SK-N-MC (cell line): ENCODE data around the gene IFFO2.

Experiments used
- DNase-seq: peaks from one replicate; pipeline ENCODE4 v3.0.0-alpha.2; 2011; ENCODE audit warnings: low read depth, low spot score
- H3K27ac ChIP-seq: fragments of 200-600 bp; sonication (generic); 2 replicates; pipeline ENCODE4 v1.5.1; 2016; ENCODE audit warnings: mixed run types
- H3K36me3 ChIP-seq: fragments of 200-600 bp; sonication (generic); 2 replicates; pipeline ENCODE4 v1.6.1; 2017; ENCODE audit warnings: antibody characterized with exemption, low read length, mixed read lengths; ENCODE audit not compliant: insufficient read depth
- H3K4me3 ChIP-seq: fragments of 200-600 bp; sonication (generic); 2 replicates; pipeline ENCODE4 v1.5.1; 2016
- H3K9ac ChIP-seq: fragments of 200-600 bp; sonication (generic); 2 replicates; pipeline ENCODE4 v1.8.0; 2017; ENCODE audit warnings: mixed run types, mixed read lengths; ENCODE audit not compliant: insufficient read length
- H3K9me3 ChIP-seq: fragments of 200-600 bp; sonication (generic); 2 replicates; pipeline ENCODE4 v1.6.1; 2017; ENCODE audit warnings: low read depth, mild to moderate bottlenecking, antibody characterized with exemption, low read length, moderate library complexity, mixed read lengths
- EZH2 ChIP-seq: fragments of 200-600 bp; sonication (generic); IDR thresholded peaks from one replicate; pipeline ENCODE4 v1.6.1; 2017; ENCODE audit warnings: antibody characterized with exemption
- FOXP2 ChIP-seq: optimal IDR thresholded peaks from 2 replicates; pipeline ENCODE3; 2011; ENCODE audit warnings: mild to moderate bottlenecking, moderate library complexity; ENCODE audit not compliant: insufficient read depth; ENCODE audit errors: extremely low read length, control extremely low read depth
- POLR2AphosphoS5 ChIP-seq: IDR thresholded peaks from 2 replicates; pipeline ENCODE4 v1.6.1; 2012; ENCODE audit warnings: mild to moderate bottlenecking, low read depth, low read length, borderline replicate concordance

Gene IFFO2

DNA sequence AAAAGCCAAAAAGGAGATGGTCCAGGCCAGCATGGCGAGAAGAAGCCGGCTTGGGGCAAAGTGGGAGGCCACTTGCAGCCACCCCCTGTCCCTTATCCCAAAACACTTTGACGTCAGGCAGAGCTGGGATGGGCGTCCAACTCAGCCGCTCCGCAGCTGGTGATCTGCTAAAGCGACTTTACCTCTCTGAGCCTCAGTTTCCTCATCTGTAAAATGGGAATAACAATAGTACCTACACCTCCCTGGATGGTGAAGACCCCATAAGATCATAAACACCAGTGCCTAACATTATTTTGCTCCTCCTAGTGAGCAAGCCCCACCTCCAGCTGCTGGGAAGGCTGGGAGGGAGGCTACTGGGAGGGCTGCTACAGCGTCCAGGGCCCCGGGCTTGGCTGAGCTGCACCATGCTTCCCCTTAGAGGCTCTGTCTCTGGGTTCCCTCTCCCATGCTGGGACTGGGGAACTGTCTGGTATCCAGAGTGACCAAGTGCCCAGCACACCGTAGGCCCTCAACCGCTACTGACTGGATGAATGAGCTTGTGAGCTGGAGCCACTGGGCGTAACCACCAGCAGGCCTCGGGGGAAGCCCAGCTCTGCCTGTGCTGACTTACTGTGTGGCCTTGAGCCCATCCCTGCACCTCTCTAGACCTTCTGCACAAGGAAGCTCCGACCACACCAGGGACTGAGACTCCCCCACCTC lies 18.3 kb downstream of the IFFO2 start:
- no peaks in the 10 kb centered on the region for H3K9me3 ChIP-seq
- H3K9ac ChIP-seq, result no peak overlapping the region
- TF ChIP-seq POLR2AphosphoS5 (no peak), EZH2 (no peak), FOXP2 (no peak)
- DNase-seq, result no peak
- no peak overlapping the region for H3K4me3 ChIP-seq
- H3K27ac ChIP-seq, result no peak overlapping the region
- no peaks in the 10 kb centered on the region for H3K36me3 ChIP-seq

DNA sequence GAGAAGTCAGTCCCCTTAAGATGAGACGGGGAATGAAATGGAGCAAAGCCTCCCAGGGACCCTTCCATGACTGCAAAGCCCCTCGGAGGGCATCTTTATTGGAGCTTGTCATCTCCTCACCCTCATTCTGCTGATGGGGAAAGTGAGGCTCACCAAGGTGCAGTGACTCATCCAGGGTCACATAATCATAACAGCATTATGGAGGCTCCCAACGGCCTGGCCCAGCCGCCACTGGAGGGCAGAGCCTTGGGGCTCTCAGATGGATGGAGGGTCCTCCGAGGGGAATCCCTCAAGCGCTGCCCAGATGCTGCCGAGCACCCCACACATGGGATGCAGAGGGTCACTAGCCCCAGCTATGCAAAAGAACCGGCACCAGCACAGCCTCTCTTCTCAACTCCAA lies 18.9 kb downstream of the IFFO2 start:
- Histone ChIP-seq H3K4me3 (no peak overlapping the region), H3K9me3 (no peaks in the 10 kb centered on the region), H3K27ac (no peak overlapping the region), H3K36me3 (no peaks in the 10 kb centered on the region), H3K9ac (no peak overlapping the region)
- TF ChIP-seq POLR2AphosphoS5 (no peak), FOXP2 (no peak), EZH2 (no peak)
- DNase-seq, result no peak

DNA sequence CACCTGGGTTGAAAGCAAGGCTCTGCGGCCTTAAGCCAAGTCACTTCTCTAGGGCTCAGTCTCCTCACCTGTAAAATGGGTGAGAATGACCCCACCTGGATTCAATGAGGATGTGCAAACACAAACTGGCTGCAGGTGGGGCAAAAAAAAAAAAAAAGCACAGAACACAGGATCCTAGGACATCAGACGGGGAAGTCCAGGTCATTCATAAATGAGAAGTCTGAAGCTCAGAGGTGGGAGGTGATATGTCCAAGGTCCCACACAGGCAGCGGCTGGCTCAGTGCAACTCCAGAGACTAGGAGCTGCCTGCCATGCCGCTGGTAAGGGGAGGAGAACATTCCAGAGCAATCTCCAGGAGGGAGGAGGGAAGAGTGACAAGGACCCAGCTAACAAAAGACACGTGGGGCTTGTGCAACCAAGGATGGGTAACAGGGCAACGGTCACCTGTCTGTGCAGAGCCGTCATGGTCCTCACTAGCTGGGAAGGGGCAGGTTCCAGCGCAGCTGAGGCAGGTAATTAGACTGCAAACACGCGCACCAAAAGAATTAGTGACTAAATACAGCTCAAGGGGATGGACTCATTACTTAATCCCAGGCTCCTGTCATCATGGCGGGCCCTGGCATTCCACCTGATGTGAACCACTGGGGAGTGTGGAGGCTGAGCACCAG lies 19.5 kb downstream of the IFFO2 start:
- H3K9me3 ChIP-seq, result no peaks in the 10 kb centered on the region
- no peak for TF ChIP-seq FOXP2
- no peak for TF ChIP-seq EZH2
- no peak for TF ChIP-seq POLR2AphosphoS5
- no peaks in the 10 kb centered on the region for H3K36me3 ChIP-seq
- no peak overlapping the region for H3K27ac ChIP-seq
- no peak overlapping the region for H3K9ac ChIP-seq
- no peak for DNase-seq
- no peak overlapping the region for H3K4me3 ChIP-seq

DNA sequence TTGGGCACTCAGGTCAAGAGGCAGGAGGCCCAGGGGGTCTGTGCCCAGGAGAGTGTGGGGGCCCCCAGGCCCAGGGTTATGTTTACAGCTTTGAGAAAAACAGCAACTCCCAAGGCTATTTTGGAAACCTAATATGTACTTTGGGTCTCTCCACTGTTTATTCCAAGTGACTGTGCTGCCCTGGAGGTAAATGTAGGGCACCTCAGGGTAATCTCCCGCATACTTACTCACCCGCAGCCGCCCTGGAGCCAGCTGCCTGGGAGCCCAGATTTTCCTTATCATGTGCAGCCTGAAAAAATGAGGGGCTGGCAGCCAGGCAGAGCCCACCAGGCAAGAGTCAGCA lies 20.0 kb downstream of the IFFO2 start:
- no peak for DNase-seq
- no peak overlapping the region for H3K27ac ChIP-seq
- no peak overlapping the region for H3K9ac ChIP-seq
- H3K4me3 ChIP-seq, result no peak overlapping the region
- TF ChIP-seq FOXP2 (no peak), EZH2 (no peak)
- H3K9me3 ChIP-seq, result no peaks in the 10 kb centered on the region
- no peaks in the 10 kb centered on the region for H3K36me3 ChIP-seq

DNA sequence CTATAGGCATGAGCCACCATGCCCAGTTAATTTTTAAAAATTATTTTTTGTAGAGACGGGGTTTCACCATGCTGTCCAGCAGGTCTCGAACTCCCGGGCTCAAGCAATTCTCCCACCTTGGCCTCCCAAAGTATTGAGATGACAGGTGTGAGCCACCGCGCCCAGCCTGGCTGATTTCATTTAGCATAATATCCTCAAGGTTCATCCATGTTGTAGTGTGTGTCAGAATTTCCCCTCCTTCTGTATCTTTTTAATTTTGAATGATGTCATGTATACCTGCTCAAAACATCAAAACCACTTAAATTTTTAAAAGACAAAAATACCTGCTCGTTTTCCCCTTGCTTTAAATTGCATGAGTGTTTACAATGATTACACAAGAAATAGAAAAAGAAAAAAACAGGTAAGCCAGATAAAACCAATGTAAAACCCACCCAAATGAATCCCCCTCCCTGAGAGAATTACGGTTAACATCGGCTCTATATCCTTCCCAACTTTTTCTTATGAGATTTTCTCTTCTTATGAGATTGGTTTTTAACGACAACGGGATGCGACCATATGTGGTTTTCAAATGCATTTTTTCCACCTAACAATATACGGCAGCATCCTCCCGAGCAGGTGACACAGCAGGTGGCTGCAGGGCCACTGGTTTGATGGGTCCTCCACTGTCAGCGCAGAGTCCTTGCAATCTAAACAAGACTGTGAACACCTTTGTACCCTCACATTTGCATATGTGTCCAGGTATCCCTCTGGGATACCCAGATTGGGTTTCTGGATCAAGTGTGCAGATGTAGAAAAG lies 22.1 kb downstream of the IFFO2 start:
- no peak overlapping the region for H3K9ac ChIP-seq
- DNase-seq, result no peak
- H3K9me3 ChIP-seq, result no peaks in the 10 kb centered on the region
- no peak overlapping the region for H3K4me3 ChIP-seq
- H3K36me3 ChIP-seq, result no peaks in the 10 kb centered on the region
- H3K27ac ChIP-seq, result no peak overlapping the region
- no peak for TF ChIP-seq FOXP2
- no peak for TF ChIP-seq POLR2AphosphoS5
- TF ChIP-seq EZH2, result no peak

DNA sequence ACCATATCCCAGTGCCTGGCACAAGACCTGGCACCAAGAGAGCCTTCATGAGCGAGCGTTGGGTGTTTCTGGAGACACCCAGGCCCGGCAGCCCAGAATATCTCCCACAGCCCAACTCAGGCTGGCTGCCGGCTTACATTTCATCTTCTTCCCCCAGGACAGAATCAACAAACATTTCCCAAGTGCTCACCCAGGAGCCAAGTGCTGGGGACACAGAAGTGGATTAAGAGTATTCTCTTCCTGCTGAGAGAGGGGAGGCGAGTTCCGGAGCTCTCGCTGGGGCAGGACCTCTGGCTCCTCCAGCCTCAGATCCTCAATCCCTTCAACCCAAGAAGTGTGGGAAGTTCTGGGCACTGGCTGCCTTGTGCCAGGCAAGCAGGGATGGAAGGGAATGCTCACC lies 23.6 kb downstream of the IFFO2 start:
- H3K36me3 ChIP-seq, result no peaks in the 10 kb centered on the region
- TF ChIP-seq EZH2 (no peak), POLR2AphosphoS5 (no peak), FOXP2 (no peak)
- H3K9ac ChIP-seq, result no peak overlapping the region
- H3K9me3 ChIP-seq, result no peaks in the 10 kb centered on the region
- H3K4me3 ChIP-seq, result no peak overlapping the region
- no peak for DNase-seq
- no peak overlapping the region for H3K27ac ChIP-seq

DNA sequence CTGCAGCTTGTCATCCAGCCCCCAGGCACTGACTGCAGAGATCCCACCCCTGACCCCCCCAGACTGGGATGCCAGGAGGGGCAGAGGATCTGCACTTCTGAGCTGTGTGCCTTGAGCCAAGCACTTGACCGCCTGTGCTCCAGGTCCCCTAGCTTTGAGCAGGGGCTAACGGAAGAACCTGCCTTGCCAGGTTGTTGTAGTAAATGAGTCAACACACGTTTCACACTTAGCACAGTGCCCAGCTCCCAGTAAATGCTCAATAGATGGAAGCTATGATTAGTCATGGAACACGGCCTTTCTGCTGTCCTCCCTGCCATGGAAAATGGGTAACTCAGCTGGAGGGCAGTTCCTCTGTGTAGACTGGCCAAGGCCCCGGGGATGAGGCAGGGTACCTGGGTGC lies 24.1 kb downstream of the IFFO2 start:
- Histone ChIP-seq H3K27ac (no peak overlapping the region), H3K9ac (no peak overlapping the region), H3K9me3 (no peaks in the 10 kb centered on the region), H3K4me3 (no peak overlapping the region), H3K36me3 (no peaks in the 10 kb centered on the region)
- no peak for DNase-seq
- TF ChIP-seq FOXP2 (no peak), POLR2AphosphoS5 (no peak), EZH2 (no peak)

DNA sequence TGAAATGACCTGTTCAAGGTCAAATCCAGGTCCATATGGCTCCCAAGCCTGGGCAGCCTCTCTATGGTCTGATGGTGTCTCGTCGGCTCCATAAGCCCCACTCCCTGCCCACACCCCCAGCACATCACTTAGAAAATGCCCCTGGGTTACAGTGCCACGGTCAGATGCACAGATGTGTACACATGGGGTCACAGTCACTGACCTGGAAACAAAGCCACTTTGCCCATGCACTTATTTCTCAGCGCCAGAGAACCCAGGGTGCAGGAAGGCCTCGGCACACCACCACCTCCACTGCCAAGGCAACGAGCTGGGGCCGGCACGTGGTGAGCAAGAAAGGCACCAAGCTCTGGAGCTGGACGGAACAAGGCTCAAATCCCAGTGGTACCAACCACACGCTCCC lies 24.7 kb downstream of the IFFO2 start:
- Histone ChIP-seq H3K4me3 (no peak overlapping the region), H3K27ac (no peak overlapping the region), H3K9ac (no peak overlapping the region), H3K9me3 (no peaks in the 10 kb centered on the region), H3K36me3 (no peaks in the 10 kb centered on the region)
- no peak for DNase-seq
- TF ChIP-seq FOXP2, result no peak
- no peak for TF ChIP-seq POLR2AphosphoS5
- TF ChIP-seq EZH2, result no peak
